Stomach (tissue), 4 donors: ENCODE results near the gene SRMS.

ENCODE experiments used
- POLR2A ChIP-seq, 4 donors: fragments of 450-650 bp; IDR thresholded peaks; one replicate each; pipeline ENCODE4 v1.6.1; 2016; ENCODE audit warnings: antibody characterized with exemption in 4 of 4, control low read depth in 2 of 4, mild to moderate bottlenecking in 1 of 4, moderate library complexity in 1 of 4
- POLR2AphosphoS5 ChIP-seq, 3 donors: sonication (generic); formaldehyde crosslinking; IDR thresholded peaks; one replicate each; pipeline ENCODE4 v1.6.1; 2016; ENCODE audit warnings: antibody characterized with exemption in 3 of 3
- TF ChIP-seq, protein P1 (sequence below), 7 experiments: fragments of 450-650 bp in 4 of 7; fragments of 200-600 bp in 3 of 7; sonication (generic) in 3 of 7; IDR thresholded peaks; one replicate each; pipeline ENCODE4 v1.5.1; 2016 to 2019; ENCODE audit warnings: antibody characterized with exemption in 7 of 7, control low read depth in 2 of 7, mild to moderate bottlenecking in 1 of 7

GRCh38 chr20:63529180-63529860 is 18.2 kb downstream of the SRMS start:
- TF ChIP-seq POLR2A (IDR thresholded peaks at IDR 0.05) (no peak), POLR2AphosphoS5 (IDR thresholded peaks at IDR 0.05) (no peak)
- TF ChIP-seq, protein P1, sequence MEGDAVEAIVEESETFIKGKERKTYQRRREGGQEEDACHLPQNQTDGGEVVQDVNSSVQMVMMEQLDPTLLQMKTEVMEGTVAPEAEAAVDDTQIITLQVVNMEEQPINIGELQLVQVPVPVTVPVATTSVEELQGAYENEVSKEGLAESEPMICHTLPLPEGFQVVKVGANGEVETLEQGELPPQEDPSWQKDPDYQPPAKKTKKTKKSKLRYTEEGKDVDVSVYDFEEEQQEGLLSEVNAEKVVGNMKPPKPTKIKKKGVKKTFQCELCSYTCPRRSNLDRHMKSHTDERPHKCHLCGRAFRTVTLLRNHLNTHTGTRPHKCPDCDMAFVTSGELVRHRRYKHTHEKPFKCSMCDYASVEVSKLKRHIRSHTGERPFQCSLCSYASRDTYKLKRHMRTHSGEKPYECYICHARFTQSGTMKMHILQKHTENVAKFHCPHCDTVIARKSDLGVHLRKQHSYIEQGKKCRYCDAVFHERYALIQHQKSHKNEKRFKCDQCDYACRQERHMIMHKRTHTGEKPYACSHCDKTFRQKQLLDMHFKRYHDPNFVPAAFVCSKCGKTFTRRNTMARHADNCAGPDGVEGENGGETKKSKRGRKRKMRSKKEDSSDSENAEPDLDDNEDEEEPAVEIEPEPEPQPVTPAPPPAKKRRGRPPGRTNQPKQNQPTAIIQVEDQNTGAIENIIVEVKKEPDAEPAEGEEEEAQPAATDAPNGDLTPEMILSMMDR (IDR thresholded peaks at IDR 0.05) = no peak
